Smooth muscle cell of bladder (primary cell): ENCODE data around the gene SNHG17. TPM values are rescaled to one million over a fixed set of nuclear protein-coding genes. Genes with fewer than 3 reads are reported as not detected.

ENCODE experiments used
- total RNA-seq: library from RNA; depleted of rRNA; stranded (reverse); fragments of >200 nt; gene quantifications from 2 replicates; pipeline ENCODE4 v1.2.3, GENCODE V29; 2014

SNHG17 gene
- 5.7 and 7.6 TPM in 2 replicates for total RNA-seq

DNA sequence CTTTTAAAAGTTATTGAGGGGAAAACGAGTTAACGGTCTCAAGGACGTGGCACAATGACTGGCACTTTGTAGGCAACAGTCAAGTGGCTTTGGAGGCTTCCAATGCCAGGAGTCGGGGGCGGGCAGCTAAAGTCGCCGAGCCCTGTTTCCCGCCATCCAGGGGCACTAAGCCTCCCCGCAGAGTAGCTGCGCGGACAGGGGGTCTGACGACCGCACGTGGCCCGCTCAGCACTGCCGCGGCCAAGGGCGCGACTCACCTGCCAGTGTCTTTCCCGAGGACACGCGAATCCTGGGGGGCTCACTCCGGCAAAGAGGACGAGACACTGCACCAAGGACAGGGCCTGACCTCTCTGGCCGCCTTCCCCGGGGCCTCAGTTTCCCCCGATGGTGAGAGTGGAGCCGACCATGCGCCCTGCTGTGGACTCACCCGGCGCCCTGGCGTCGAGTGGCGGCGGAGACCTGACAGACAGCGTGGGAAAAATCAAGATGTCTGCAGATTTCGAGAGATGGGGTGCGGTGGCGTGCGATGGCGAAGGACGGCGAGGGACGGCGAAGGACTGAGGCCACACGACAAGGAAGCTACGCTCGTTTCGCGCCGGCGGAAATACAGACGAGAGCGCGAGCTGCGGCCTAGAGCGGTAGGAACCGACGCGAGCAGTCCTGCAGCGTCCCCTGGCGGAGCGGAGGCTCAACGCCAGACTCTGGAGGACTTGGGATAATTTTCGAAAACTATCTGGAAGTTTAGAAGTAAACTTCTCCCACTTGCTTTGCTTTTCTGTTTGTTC lies at the start of gene SNHG17:
Gene SNHG17 (minus strand): TSS at position 559 of the 785 bp plus-strand sequence.

DNA sequence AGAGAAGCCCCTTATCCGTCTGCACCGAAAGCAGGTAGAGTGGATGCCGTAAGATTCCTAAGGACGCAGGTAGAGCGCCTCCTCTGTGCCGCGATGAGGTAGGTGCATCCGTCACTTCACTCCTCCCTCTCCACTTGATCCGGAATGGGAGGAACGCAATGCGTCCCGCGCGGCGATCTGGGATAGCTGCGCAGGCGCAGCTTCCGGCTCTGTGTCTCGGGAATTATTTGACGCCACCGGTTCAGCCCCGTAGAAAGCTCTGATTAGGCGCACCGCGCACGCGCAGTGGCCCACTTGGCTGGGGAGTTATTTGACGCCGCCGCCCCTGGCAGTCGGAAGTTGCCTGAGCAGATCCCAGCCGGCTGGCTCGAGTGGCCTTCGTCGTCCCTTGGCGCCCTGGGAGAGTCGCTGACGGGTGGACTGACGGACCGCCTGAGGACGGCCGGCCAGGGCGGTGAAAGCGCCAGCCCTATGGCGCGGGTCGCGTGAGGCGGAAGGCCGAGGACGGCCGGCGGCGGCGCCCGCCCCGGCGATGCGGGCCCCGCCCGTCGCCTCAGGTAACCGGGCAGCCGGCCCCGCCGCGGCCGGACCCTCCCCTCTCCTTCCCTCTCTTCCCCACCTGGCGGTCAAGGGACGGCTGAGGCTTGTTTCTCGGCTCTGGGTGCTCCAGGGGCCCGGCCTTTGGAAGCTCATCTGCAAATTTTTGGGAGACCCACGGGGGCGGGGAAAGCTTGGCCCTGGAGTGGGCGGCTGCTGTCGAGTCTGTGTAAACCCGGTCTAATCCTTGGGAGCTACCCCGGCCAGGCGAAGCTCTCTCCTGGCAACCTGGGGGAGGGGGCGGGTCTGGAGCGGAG lies 37.6 kb upstream of the SNHG17 start, which contains the start of gene RALGAPB:
Gene RALGAPB (plus strand): TSS at position 331 of the 854 bp plus-strand sequence. CDS start 15,590 bp downstream, outside the sequence.

Other genes with a start within 250 kb of the SNHG17 start
- gene KIAA1755, start 174.6 kb downstream of the SNHG17 start, total RNA-seq: 0.43 and 1.9 TPM in 2 replicates
- not detected in 2 replicates for gene BPI, start 131.2 kb downstream of the SNHG17 start, total RNA-seq
- 0.92 and 1.6 TPM in 2 replicates for gene LBP, start 88.8 kb downstream of the SNHG17 start, total RNA-seq
- 17.9 and 22.2 TPM in 2 replicates for gene RALGAPB, start 37.5 kb upstream of the SNHG17 start, total RNA-seq
- gene ADIG, start 145.9 kb upstream of the SNHG17 start, total RNA-seq: not detected in 2 replicates
- not detected in 2 replicates for gene ARHGAP40, start 166.5 kb upstream of the SNHG17 start, total RNA-seq